ENCODE data around the gene WASHC2A. TPM values are rescaled to one million over a fixed set of nuclear protein-coding genes. Genes with fewer than 3 reads are reported as not detected.
"Not testable (repeated sequence)": the region's sequence is repeated elsewhere in the genome, so short reads cannot be mapped to it uniquely, and the experiment has no call there.

WASHC2A gene
- total RNA-seq, 1 donor from 2014 or later = 28.4 TPM

DNA sequence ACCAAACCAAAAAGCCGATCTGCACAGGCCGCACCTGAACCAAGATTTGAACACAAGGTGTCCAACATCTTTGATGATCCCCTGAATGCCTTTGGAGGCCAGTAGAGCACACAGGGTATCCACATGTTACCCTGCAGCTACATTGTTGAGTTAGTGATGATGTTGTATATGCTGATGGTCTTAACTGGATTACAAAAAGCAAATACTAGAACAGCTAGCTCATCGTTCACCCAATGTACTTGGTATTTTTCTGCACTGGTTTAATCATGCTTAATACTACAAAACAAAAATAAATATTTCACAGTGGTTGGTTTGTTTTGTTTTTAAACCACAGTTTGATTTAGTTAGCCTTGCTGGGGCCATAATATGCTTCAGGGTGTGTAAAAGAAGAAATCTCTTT is 65.1 kb downstream of the WASHC2A start:
- intact Hi-C loops (cut with DNase I); DNase-seq (ENCODE audit: low spot score): not testable (repeated sequence)

DNA sequence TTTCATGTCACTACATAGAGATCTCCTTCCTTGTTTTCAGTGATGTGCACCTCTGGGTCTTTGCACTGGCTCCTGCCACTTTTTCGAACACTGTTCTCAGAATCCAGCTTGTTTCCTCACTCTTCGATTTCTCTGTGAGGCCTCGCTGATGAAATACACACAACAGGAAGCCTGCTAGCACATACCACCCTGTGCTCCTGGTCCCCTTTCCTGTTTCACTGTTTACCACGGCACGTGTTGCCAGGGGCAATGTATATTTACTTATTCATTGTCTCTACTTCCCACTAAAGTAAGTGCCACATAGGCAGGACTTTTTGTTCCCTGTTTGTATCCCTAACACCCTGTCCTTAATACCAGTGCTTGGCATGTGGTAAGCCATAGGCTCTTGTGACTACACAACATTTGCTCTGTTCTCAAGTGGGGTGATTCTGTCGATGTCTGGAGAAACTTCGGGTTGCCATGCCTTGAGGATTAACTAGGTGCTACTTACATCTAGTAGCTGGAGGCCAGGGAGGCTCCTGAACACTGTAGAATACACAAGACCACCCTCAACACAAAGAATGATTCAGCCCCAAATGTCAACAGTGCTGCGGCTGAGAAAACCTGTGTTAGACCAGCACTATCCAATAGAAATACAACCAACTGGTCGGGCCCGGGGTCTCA is 75.9 kb downstream of the WASHC2A start:
- DNase-seq (ENCODE audit: low spot score); intact Hi-C loops (cut with DNase I): not testable (repeated sequence)

DNA sequence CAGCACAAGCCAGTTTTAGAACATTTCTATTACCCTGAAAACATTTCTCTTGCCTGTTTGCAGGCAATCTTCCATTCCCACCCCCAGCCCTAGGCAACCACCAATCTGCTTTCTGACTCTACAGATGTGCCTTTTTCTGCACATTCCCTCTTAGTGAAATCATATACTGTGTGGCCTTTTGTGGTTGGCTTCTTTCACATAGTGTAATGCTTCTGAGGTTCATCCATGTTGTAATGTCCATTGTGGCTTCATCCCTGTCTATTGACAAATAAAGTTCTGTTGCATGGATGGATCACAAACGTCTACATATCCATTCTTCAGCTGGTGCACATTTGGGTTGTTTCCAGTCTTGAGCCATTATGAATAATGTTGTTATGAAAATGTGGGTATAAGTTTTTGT is 77.8 kb downstream of the WASHC2A start:
- intact Hi-C loops (cut with DNase I); DNase-seq (ENCODE audit: low spot score): not testable (repeated sequence)

DNA sequence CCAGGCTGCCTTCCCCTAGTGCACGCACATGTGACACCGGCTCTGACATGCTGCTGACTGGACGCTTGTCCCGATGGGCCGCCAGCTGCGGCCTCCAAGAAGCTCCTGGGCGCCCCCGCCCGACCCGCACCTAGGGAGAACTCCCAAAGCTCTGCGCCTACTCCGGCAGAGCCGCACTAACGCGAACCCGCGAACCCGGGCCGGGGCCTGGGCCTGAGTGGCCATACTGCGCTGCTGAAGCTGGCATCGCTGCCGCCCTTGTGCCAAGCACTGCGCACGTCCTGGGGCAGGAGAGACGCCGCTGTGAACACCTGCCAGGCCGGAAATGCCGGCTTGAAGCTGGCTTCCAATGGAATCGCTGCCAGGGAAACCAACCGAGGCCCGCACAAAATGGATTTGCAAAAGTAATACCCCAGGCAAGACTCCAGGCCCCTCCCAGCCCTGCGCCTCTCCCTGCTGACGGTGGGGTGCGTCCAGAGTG is 85.1 kb downstream of the WASHC2A start:
- no peak for DNase-seq (ENCODE audit: low spot score)
- intact Hi-C loops (cut with DNase I) = no loop called here

DNA sequence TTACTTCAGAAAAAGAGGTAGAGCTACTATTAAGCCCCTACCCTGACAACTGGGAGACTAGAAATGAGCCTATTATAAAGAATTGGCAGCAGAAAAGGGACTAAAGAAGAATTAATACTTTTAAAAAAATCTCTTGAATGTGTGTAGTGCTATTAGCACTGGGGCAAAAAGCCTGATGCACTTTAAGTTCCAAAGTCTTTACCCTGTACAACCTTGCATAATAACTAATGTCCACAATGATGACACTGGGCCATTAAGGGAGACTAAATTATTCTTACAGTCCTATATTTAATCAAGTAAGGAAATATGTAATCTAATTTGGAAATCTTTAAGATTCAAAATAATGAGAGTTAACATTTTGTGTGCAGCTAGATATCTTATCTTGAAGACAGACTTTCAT is 90.1 kb downstream of the WASHC2A start:
- intact Hi-C loops (cut with DNase I) = not testable (repeated sequence)

DNA sequence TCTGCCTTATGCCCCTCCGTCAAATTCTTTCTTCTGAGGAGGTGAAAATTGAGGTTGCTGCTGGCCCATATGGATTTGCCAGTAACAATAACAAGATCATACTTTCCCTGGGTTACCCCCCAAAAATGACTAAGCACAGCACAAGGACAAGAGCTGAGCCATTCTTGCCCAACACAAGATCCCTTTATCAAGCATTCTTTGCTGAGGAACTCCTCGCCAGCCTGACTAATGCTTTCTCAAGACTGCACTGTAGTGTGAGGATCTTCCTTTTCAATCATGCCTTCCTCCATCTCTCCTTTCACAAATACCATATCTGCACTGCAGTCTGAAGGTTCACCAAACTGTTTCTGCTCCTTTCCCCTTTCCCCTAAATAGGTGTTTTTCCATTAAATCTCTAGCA is 92.1 kb downstream of the WASHC2A start:
- intact Hi-C loops (cut with DNase I); DNase-seq (ENCODE audit: low spot score): not testable (repeated sequence)

More for the DNA sequence above, 90.1 kb downstream of the WASHC2A start:
- DNase-seq (ENCODE audit: low spot score) = not testable (repeated sequence)

DNA sequence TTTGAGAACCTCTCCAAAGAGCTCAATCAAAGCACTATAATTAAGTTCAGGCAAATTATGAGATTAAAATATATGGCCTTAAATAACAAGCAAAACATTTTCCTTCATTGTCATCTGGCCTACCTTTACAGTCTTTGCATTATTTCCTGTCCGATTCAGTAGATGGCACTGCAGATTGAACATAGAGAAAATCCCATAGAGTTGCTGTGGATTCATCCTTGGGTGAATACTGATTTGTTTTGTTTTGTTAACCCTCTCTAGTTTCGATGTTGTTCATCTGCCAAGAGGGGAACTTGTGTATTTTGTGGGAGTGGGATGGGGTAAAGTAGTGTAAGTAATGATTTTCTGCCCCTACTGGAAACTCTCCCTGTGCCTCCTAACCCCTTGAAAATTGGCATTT is 97.3 kb downstream of the WASHC2A start:
- intact Hi-C loops (cut with DNase I); DNase-seq (ENCODE audit: low spot score): not testable (repeated sequence)

DNA sequence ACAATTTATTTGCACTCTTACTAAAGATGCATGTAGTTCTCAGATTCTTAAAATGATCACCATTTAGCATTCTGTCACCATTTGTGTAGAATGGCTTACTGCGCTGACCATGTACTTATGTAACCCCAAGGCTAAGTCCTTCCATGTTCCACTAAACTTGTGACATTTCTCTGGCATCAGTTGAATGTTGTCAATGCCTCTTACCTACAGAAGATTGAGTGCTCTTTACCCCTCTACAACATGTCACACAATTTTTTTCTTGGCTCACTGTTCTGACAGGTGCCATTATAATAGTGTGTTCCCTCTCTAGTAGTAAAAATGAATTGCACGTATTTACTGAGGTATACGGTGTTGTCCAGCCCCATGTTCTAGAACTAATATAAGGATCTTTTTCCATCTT is 100.1 kb downstream of the WASHC2A start:
- DNase-seq (ENCODE audit: low spot score); intact Hi-C loops (cut with DNase I): not testable (repeated sequence)

DNA sequence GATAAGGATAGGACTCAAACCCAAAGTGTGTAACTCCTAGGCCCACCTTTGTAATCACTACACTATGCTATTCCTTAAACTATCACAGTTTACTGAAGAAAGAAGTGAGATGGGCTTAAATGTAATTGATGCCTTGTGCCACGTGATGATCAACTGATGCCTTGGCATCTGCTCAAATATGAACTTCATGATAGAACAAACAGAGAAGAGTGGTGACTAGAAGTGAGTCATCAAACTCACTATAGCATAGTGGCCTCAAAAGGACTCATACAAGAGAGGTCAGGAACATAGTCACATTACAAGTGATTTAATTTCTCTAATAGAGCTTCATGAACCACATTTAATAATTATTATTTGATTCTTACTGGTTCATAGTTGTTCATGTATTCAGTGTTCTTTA is 101.8 kb downstream of the WASHC2A start:
- intact Hi-C loops (cut with DNase I); DNase-seq (ENCODE audit: low spot score): not testable (repeated sequence)

DNA sequence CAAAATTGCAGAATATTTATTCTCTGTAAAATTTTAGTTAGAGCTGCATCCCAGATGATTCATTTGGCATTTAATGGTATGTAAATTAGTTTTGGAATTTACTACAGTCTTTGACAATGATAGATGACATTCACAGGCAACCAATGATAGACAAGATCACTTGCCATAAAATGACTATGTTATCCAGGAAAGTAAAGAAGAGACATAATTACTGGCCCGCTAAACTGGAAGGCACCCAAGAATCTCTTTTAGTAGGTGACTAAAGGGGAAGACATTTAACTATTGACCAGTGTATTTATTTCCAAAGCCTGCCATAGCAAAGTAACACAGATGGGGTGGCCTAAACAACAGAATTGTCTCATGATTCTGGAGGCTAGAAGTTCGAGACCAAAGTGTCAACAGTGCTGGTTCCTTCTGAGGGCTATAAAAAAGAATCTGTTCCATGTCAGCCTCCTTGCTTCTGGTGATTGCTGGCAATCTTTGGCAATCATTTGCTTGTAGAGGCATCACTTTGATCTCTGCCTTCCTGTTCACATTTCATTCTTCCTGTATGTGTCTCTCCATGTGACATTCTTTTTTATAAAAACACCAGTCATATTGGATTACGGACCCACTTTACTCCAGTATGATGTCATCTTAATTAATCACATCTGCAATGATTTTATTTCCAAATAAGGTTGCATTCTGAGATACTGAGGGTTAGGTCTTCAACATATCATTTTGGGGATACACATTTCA is 107.2 kb downstream of the WASHC2A start:
- DNase-seq (ENCODE audit: low spot score); intact Hi-C loops (cut with DNase I): not testable (repeated sequence)

Other genes with a start within 250 kb of the WASHC2A start
- 23.4 TPM for gene PARG, start 125.9 kb upstream of the WASHC2A start, total RNA-seq
- gene TIMM23B, start 125.9 kb upstream of the WASHC2A start, total RNA-seq = 19.3 TPM
- 5.0 TPM for gene AGAP6, start 79.5 kb upstream of the WASHC2A start, total RNA-seq
- gene ASAH2, start 183.6 kb downstream of the WASHC2A start, total RNA-seq = 1.9 TPM

Measured in cardiac septum (tissue), 1 donor.